Ishikawa (cell line): ENCODE results near the gene ZNF532.

Experiments
- CEBPB ChIP-seq: IDR thresholded peaks from 2 replicates; pipeline ENCODE4 v1.6.1; 2012
- CREB1 ChIP-seq: IDR thresholded peaks from 2 replicates; pipeline ENCODE4 v1.6.1; 2012; ENCODE audit warnings: low read depth
- EGR1 ChIP-seq: IDR thresholded peaks from 2 replicates; pipeline ENCODE4 v1.6.1; 2012
- EP300 ChIP-seq: IDR thresholded peaks from 2 replicates; pipeline ENCODE4 v1.6.1; 2012; ENCODE audit warnings: borderline replicate concordance
- FOXM1 ChIP-seq: IDR thresholded peaks from 2 replicates; pipeline ENCODE4 v1.6.1; 2012; ENCODE audit warnings: low read depth, borderline replicate concordance
- MAX ChIP-seq: IDR thresholded peaks from 2 replicates; pipeline ENCODE4 v1.6.1; 2012
- NFIC ChIP-seq: IDR thresholded peaks from 2 replicates; pipeline ENCODE4 v1.6.1; 2012
- RAD21 ChIP-seq: IDR thresholded peaks from 2 replicates; pipeline ENCODE4 v1.6.1; 2012; ENCODE audit warnings: low read depth
- REST ChIP-seq: IDR thresholded peaks from 2 replicates; pipeline ENCODE4 v1.6.1; 2012; ENCODE audit warnings: low read depth, mild to moderate bottlenecking
- TAF1 ChIP-seq: IDR thresholded peaks from 2 replicates; pipeline ENCODE4 v1.6.1; 2012; ENCODE audit warnings: low read depth, mild to moderate bottlenecking
- TCF12 ChIP-seq: IDR thresholded peaks from 2 replicates; pipeline ENCODE4 v1.6.1; 2012; ENCODE audit warnings: low read depth
- TEAD4 ChIP-seq: IDR thresholded peaks from 2 replicates; pipeline ENCODE4 v1.6.1; 2012
- USF1 ChIP-seq: IDR thresholded peaks from 2 replicates; pipeline ENCODE4 v1.6.1; 2012
- YY1 ChIP-seq: IDR thresholded peaks from 2 replicates; pipeline ENCODE4 v1.6.1; 2012; ENCODE audit warnings: low read depth
- ZBTB7A ChIP-seq: IDR thresholded peaks from 2 replicates; pipeline ENCODE4 v1.6.1; 2012; ENCODE audit warnings: low read depth

Gene ZNF532

GRCh38 chr18:58967751-58968254 lies 103.1 kb downstream of the ZNF532 start:
- no peak for TF ChIP-seq USF1
- no peak for TF ChIP-seq TEAD4
- no peak for TF ChIP-seq NFIC
- no peak for TF ChIP-seq EP300
- TF ChIP-seq MAX = no peak

DNA sequence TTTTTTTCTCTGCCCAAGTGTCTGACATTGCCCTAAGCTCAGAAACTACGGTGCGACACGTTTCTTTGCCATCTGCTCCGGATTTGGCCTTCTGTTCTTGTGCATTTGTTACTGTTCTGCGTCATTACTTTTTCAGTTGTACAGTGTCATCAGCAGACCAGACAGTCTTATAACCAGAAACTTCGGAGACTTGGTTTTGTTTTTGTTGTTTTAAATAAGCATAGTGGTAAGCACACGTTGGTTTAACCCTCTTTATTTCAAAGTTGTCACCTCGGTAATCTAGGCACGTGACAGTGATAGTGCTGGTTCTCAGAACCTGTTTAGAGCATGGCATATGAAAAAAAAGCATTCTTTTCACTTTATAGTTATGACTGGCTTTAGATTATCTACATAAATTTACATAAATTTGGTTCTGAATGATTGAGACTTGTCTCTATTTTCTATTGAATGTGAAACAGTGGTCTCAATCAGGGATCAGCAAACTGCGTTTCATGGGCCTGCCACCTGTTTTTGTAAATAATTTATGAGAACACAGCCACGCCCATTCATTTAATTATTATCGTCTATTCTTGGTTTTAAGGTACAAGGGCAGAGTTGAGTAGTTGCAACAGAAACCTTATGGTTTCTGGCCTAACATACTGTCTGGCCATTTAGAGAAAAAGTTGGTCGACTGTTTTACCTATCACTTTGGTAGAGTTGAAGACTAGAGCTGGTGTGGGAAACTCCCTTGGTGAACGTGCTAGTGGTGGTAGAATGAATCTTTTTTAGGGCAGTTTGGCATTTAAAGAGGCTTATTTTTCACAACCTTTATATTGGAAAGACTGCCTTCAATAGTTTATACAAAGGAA lies 106.5 kb downstream of the ZNF532 start:
- TF ChIP-seq RAD21 = no peak
- TF ChIP-seq USF1 = no peak
- no peak for TF ChIP-seq TAF1
- no peak for TF ChIP-seq CEBPB

GRCh38 chr18:58975296-58975695 lies 110.6 kb downstream of the ZNF532 start:
- TF ChIP-seq REST = no peak

- TF ChIP-seq RAD21 (no peak), EGR1 (no peak), FOXM1 (no peak), TAF1 (no peak), YY1 (no peak), NFIC (no peak), CEBPB (no peak), MAX (no peak), TCF12 (no peak), CREB1 (no peak), EP300 (no peak), ZBTB7A (no peak), TEAD4 (no peak), REST (no peak), USF1 (no peak)
Measured at GRCh38 chr18:58975781-58976180, 111.1 kb downstream of the ZNF532 start.

DNA sequence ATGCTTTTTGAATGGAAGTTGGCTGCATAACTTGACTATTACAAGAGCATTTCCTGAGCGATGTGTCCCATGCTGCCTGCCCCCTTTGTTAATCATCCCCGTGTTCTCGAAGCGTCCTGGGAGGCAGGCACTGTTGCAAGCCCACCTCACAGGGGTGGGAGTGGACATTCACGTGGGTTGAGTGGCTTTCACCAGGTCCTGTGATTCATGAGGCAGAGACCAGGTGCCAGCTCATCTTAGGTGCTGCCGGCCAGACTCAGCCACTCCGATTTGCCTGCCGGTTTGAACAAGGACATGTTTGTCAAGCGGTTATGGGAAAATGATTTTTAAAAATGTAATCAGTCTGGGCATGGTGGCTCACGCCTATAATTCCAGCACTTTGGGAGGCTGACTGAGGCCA lies 112.5 kb downstream of the ZNF532 start:
- TF ChIP-seq TAF1 (no peak), EP300 (no peak), CREB1 (no peak), USF1 (no peak)

DNA sequence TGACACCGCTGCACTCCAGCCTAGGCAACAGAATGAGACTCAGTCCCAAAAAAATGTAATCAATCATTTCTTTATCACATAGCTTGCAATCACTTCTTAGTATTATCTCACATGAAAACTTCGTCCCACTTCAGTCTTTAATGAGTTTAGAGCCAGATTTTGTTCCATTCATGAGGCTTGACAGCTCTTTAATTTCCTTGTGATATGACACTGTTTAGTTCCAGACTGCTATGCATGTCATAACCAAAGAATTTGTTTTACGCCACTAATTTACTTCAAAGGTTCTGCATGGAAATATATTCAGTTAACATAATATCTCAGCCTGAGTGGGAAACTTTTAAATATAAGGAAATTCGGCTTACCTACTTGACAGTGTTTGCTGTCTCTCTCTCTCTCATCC lies 113.1 kb downstream of the ZNF532 start:
- no peak for TF ChIP-seq RAD21
- no peak for TF ChIP-seq EGR1
- TF ChIP-seq USF1 = no peak
- no peak for TF ChIP-seq NFIC
- TF ChIP-seq REST = no peak
- no peak for TF ChIP-seq ZBTB7A
- TF ChIP-seq MAX = no peak
- no peak for TF ChIP-seq YY1
- no peak for TF ChIP-seq TAF1
- no peak for TF ChIP-seq FOXM1
- no peak for TF ChIP-seq CEBPB
- TF ChIP-seq EP300 = no peak
- no peak for TF ChIP-seq TCF12
- no peak for TF ChIP-seq CREB1
- no peak for TF ChIP-seq TEAD4
